Measurements from ENCODE around the gene MCTP2.

DNA sequence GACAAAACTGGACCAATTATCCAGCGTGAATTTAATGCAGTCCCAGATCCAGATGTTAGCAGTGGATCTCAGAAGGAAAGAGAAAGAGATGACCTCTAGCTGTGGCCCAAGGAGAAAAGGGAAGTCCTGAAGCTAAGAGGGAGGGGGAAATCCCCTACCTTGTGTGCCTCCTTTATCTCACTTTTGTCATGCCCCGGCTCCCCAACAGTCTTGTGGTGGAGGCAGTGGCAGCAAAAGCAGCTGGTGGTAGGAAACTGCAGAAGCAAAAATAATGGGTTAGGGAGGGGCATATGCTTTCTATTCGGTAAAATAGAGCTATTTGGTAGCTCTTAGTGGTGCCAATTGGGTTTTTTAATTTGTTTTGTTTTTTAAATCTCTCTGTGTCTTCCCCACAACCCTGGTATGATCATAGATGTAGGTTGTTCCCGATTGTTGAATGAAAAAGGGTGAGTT, 56.5 kb downstream of the MCTP2 start:
- TF ChIP-seq POLR2A (IDR thresholded peaks at IDR 0.05) (no peak), CTCF (IDR thresholded peaks at IDR 0.05) (no peak)
